H1 (cell line): ENCODE results near the gene RNU6-8. TPM values are rescaled to one million over a fixed set of nuclear protein-coding genes. Genes with fewer than 3 reads are reported as not detected.
A peak's percentile ranks its signal among the peaks of the same experiment; 100 is the strongest.

ENCODE experiments used
- CTCF ChIA-PET: fragments of 300-600 bp; sonication (Branson Sonifier 250); formaldehyde crosslinking; loops from one replicate; lab custom pipeline; 2021; ENCODE audit not compliant: partially characterized antibody; lab: Charles Lee
- POLR2A ChIA-PET: fragments of 300-600 bp; sonication (Branson Sonifier 250); formaldehyde crosslinking; loops from one replicate; lab custom pipeline; 2021; ENCODE audit warnings: inconsistent platforms; ENCODE audit not compliant: partially characterized antibody; lab: Charles Lee
- DNase-seq, 2 experiments: peaks; one replicate each; pipeline versions ENCODE4 v3.0.0 to v3.0.0-alpha.2; 2010 to 2022; ENCODE audit warnings: low spot score in 2 of 2, low read depth in 1 of 2, mixed read lengths in 1 of 2
- FAIRE-seq: peaks from 2 replicates; lab custom pipeline; 2011; peaks lifted over from hg19 to GRCh38; lab: Jason Lieb, UNC
- H2AFZ ChIP-seq: 2 replicates; pipeline ENCODE4 v1.8.1; 2012; ENCODE audit warnings: low read length, inconsistent platforms
- H2AK5ac ChIP-seq: 2 replicates; pipeline ENCODE4 v1.6.1; 2013; ENCODE audit warnings: low read depth, low read length
- H2BK120ac ChIP-seq: replicated peaks from 2 replicates; pipeline ENCODE3; 2013; ENCODE audit warnings: low read depth, low read length, inconsistent platforms
- H2BK12ac ChIP-seq: 2 replicates; pipeline ENCODE4 v1.6.1; 2013; ENCODE audit warnings: low read depth, low read length
- H2BK15ac ChIP-seq: 2 replicates; pipeline ENCODE4 v1.6.1; 2013; ENCODE audit warnings: low read length
- H2BK20ac ChIP-seq: 2 replicates; pipeline ENCODE4 v1.6.1; 2013; ENCODE audit warnings: low read length
- H2BK5ac ChIP-seq: 2 replicates; pipeline ENCODE4 v1.6.1; 2013; ENCODE audit warnings: low read depth, low read length
- H3K14ac ChIP-seq: 2 replicates; pipeline ENCODE4 v1.6.1; 2013; ENCODE audit warnings: inconsistent platforms; ENCODE audit not compliant: insufficient read length
- H3K18ac ChIP-seq: 2 replicates; pipeline ENCODE4 v1.6.1; 2013; ENCODE audit warnings: low read length; ENCODE audit errors: extremely low read depth
- H3K23ac ChIP-seq: 2 replicates; pipeline ENCODE4 v1.6.1; 2013; ENCODE audit warnings: inconsistent platforms; ENCODE audit not compliant: insufficient read length
- H3K23me2 ChIP-seq: 2 replicates; pipeline ENCODE4 v1.6.1; 2013; ENCODE audit warnings: low read depth, low read length
- H3K27ac ChIP-seq: 2 replicates; pipeline ENCODE4 v1.6.1; 2011; ENCODE audit warnings: low read depth, low read length, inconsistent platforms
- H3K27me3 ChIP-seq, 4 experiments: replicated peaks in 1 of 4; 1 replicate in 1 of 4; 2 replicates in 3 of 4; pipeline versions ENCODE4 v1.6.1 to v1.8.1; 2011 to 2013; ENCODE audit warnings: low read length in 3 of 4, mild to moderate bottlenecking in 3 of 4, inconsistent platforms in 2 of 4, mixed read lengths in 2 of 4, moderate library complexity in 1 of 4; ENCODE audit not compliant: control insufficient read depth in 3 of 4, insufficient read depth in 3 of 4; ENCODE audit errors: extremely low read depth in 1 of 4
- H3K36me3 ChIP-seq, 4 experiments: 2 replicates each; pipeline versions ENCODE4 v1.6.1 to v1.8.1; 2011 to 2013; ENCODE audit warnings: mild to moderate bottlenecking in 4 of 4, low read length in 3 of 4, moderate library complexity in 2 of 4, control low read depth in 1 of 4, inconsistent platforms in 1 of 4; ENCODE audit not compliant: insufficient read depth in 4 of 4, control insufficient read depth in 2 of 4
- H3K4ac ChIP-seq: replicated peaks from 2 replicates; pipeline ENCODE3; 2013; ENCODE audit warnings: low read length, low read depth, mixed read lengths, inconsistent platforms; ENCODE audit not compliant: insufficient read length
- H3K4me1 ChIP-seq, 4 experiments: replicated peaks in 1 of 4; 1 replicate in 1 of 4; 2 replicates in 3 of 4; pipeline versions ENCODE4 v1.6.1 to v1.8.1; 2011 to 2013; ENCODE audit warnings: low read length in 3 of 4, inconsistent platforms in 2 of 4, mixed read lengths in 1 of 4; ENCODE audit not compliant: insufficient read depth in 4 of 4, control insufficient read depth in 3 of 4
- H3K4me2 ChIP-seq, 2 experiments: 2 replicates each; pipeline versions ENCODE4 v1.6.1 to v1.8.1; 2011 to 2013; ENCODE audit warnings: low read depth in 2 of 2, low read length in 2 of 2, control low read depth in 1 of 2, inconsistent platforms in 1 of 2, mild to moderate bottlenecking in 1 of 2; ENCODE audit not compliant: insufficient read depth in 1 of 2
- H3K4me3 ChIP-seq, 4 experiments: fragments of 200-600, 300-600 bp in 1 of 4; sonication (generic), shearing (Covaris generic), sonication (Bioruptor Twin) in 1 of 4; 2 replicates each; pipeline versions ENCODE4 v1.5.1 to v1.8.1; 2011 to 2016; ENCODE audit warnings: low read length in 4 of 4, low read depth in 3 of 4, control low read depth in 2 of 4, inconsistent platforms in 2 of 4, mild to moderate bottlenecking in 2 of 4, mixed read lengths in 1 of 4, moderate library complexity in 1 of 4; ENCODE audit not compliant: insufficient read depth in 2 of 4; ENCODE audit errors: extremely low read depth in 1 of 4
- H3K56ac ChIP-seq: replicated peaks from 2 replicates; pipeline ENCODE3; 2013; ENCODE audit warnings: low read depth, mild to moderate bottlenecking, mixed read lengths, low read length, inconsistent platforms; ENCODE audit not compliant: insufficient read length
- H3K79me1 ChIP-seq: 2 replicates; pipeline ENCODE4 v1.6.1; 2013; ENCODE audit warnings: low read depth, low read length, control low read depth
- H3K79me2 ChIP-seq, 2 experiments: 2 replicates each; pipeline versions ENCODE4 v1.6.1 to v1.8.1; 2012 to 2013; ENCODE audit warnings: low read length in 2 of 2, mild to moderate bottlenecking in 2 of 2, inconsistent platforms in 1 of 2; ENCODE audit not compliant: insufficient read depth in 2 of 2, control insufficient read depth in 1 of 2
- H3K9ac ChIP-seq, 4 experiments: replicated peaks in 1 of 4; 1 replicate in 1 of 4; 2 replicates in 3 of 4; pipeline versions ENCODE4 v1.6.1 to v1.8.1; 2011 to 2013; ENCODE audit warnings: low read depth in 3 of 4, low read length in 3 of 4, control low read depth in 2 of 4, mild to moderate bottlenecking in 2 of 4, moderate library complexity in 2 of 4, inconsistent platforms in 1 of 4; ENCODE audit errors: extremely low read depth in 1 of 4
- H3K9me3 ChIP-seq, 2 experiments: 2 replicates each; pipeline versions ENCODE4 v1.6.1 to v1.8.1; 2012 to 2013; ENCODE audit warnings: mild to moderate bottlenecking in 2 of 2, moderate library complexity in 2 of 2, control low read depth in 1 of 2, inconsistent platforms in 1 of 2, low read depth in 1 of 2, low read length in 1 of 2, mixed read lengths in 1 of 2; ENCODE audit not compliant: insufficient read depth in 2 of 2
- H4K20me1 ChIP-seq, 2 experiments: replicated peaks in 1 of 2; 2 replicates each; pipeline versions ENCODE3 to v1.8.1; 2011 to 2013; ENCODE audit warnings: inconsistent platforms in 2 of 2, low read length in 2 of 2, mild to moderate bottlenecking in 1 of 2; ENCODE audit not compliant: insufficient read depth in 2 of 2, control insufficient read depth in 1 of 2
- H4K5ac ChIP-seq: 2 replicates; pipeline ENCODE4 v1.6.1; 2013; ENCODE audit warnings: low read length, low read depth, mixed read lengths, inconsistent platforms; ENCODE audit not compliant: insufficient read length
- H4K8ac ChIP-seq: 2 replicates; pipeline ENCODE4 v1.8.0; 2013; ENCODE audit warnings: mild to moderate bottlenecking, moderate library complexity, low read length, inconsistent platforms; ENCODE audit not compliant: insufficient read depth; ENCODE audit errors: extremely low read depth
- H4K91ac ChIP-seq: replicated peaks from 2 replicates; pipeline ENCODE3; 2013; ENCODE audit warnings: low read length, mixed read lengths, inconsistent platforms; ENCODE audit not compliant: insufficient read length
- BRCA1 ChIP-seq: IDR thresholded peaks from 2 replicates; pipeline ENCODE4 v1.6.1; 2012; ENCODE audit warnings: low read depth, low read length, improper control_type of control experiment
- RAD21 ChIP-seq, 2 experiments: IDR thresholded peaks in 1 of 2; conservative IDR thresholded peaks in 1 of 2; 2 replicates each; pipeline ENCODE4 v1.6.1; 2011; ENCODE audit warnings: low read depth in 2 of 2, low read length in 2 of 2, improper control_type of control experiment in 1 of 2, inconsistent platforms in 1 of 2, mild to moderate bottlenecking in 1 of 2, moderate library complexity in 1 of 2
- RBBP5 ChIP-seq: IDR thresholded peaks from 2 replicates; pipeline ENCODE4 v1.7.1; 2012; ENCODE audit warnings: low read depth, mild to moderate bottlenecking, inconsistent platforms, low read length, moderate library complexity, borderline replicate concordance
- polyA plus RNA-seq, 7 experiments: library from polyadenylated mRNA; depleted of rRNA in 3 of 7; stranded (reverse) in 5 of 7; unstranded in 2 of 7; fragments of >200 nt in 5 of 7; fragments of 200-250 nt in 2 of 7; gene quantifications; 1 replicate in 5 of 7; 2 replicates in 1 of 7; 4 replicates in 1 of 7; pipeline versions ENCODE4 v1.2.1 to v1.2.3, GENCODE V29; 2011 to 2013; ENCODE audit warnings: missing spikeins in 2 of 7, mixed read lengths in 2 of 7
- total RNA-seq: library from RNA; stranded (reverse); fragmentation: NEBNext Ultra II Directional; extraction: Animal tissue kit (Norgen Biotek cat#: 25700); gene quantifications from 2 replicates; pipeline ENCODE4 v1.2.1, GENCODE V29; 2021
- TF ChIP-seq, protein P1 (sequence below): IDR thresholded peaks from 2 replicates; pipeline ENCODE4 v1.6.1; 2011; ENCODE audit warnings: low read depth, mild to moderate bottlenecking, low read length; ENCODE audit not compliant: insufficient read depth

Gene RNU6-8
- total and polyA plus RNA-seq, 2 of the 8 experiments (the other 6 are each of a cell fraction or from before 2014, with no cell fraction given): not detected

DNA sequence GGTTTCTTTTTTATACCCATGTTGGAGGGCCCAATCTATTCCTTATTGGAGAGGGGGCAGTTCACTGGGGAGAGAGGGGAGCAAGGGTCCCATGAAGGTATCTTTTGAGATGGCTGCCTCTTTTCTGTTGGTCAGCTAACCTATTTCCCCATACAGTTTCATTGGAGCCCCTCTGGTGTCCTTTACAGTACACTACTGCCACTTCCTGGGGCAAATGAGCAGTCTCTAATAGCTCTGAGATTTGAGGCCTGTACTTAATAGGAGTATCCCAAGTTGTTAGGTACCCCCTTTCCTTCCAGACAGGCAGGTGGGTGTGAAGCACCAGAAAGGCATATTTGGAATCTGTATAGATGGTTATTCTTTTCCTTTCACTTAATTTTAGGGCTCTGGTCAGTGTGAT lies 41.3 kb upstream of the RNU6-8 start:
- Histone ChIP-seq H2BK20ac (no peak overlapping the region), H3K79me2 (no peaks in the 10 kb centered on the region), H2BK15ac (no peak overlapping the region), H2AFZ (no peak overlapping the region), H3K4me1 (no peaks in the 10 kb centered on the region), H4K20me1 (no peaks in the 10 kb centered on the region), H3K27ac (no peak overlapping the region), H3K4me2 (no peak overlapping the region), H3K23me2 (no peaks in the 10 kb centered on the region), H3K18ac (no peak overlapping the region), H3K79me1 (no peaks in the 10 kb centered on the region), H2BK5ac (no peak overlapping the region), H3K56ac (no peak overlapping the region), H3K4ac (no peak overlapping the region), H3K14ac (no peak overlapping the region), H4K91ac (no peak overlapping the region), H2BK120ac (no peak overlapping the region), H3K23ac (no peak overlapping the region), H3K27me3 (0 out of 7 replicates have a peak, but pooled peaks cover 0 to 2% (median 0%) of the 10 kb centered on the region in 4 experiments), H3K9me3 (peaks cover 12 to 17% of the 10 kb centered on the region in 2 experiments), H3K36me3 (no peaks in the 10 kb centered on the region), H3K4me3 (no peak overlapping the region), H2BK12ac (no peak overlapping the region), H4K8ac (no peak overlapping the region), H2AK5ac (no peak overlapping the region), H3K9ac (no peak overlapping the region), H4K5ac (no peak overlapping the region)
- FAIRE-seq (no peak), DNase-seq (no peak)
- POLR2A ChIA-PET: no interaction called here
- CTCF ChIA-PET: interaction anchor here (0.6 to 2.6 kb wide), 7 partner anchors 10 to 171 kb away, joined by 3 to 12 read pairs (median 4); no protein-coding TSS in a partner anchor
- TF ChIP-seq, protein P1, sequence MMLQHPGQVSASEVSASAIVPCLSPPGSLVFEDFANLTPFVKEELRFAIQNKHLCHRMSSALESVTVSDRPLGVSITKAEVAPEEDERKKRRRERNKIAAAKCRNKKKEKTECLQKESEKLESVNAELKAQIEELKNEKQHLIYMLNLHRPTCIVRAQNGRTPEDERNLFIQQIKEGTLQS: no peak
- TF ChIP-seq RBBP5 (no peak), RAD21 (IDR thresholded peaks at IDR 0.05 in 1 of 2, conservative IDR thresholded peaks at IDR 0.05 in 1 of 2; ENCODE audit: low read depth in 2 of 2, low read length in 2 of 2) (peak; percentile 34 to 57), BRCA1 (no peak)
